NCI-H526 treated with DMSO at 0.1 percent for 48 hours (cell line): ENCODE measurements around the gene PLEK2.
"Not testable (repeated sequence)": the region's sequence is repeated elsewhere in the genome, so short reads cannot be mapped to it uniquely, and the experiment has no call there.

Experiments
- DNase-seq: peaks from one replicate; lab custom pipeline; 2025; lab: John Stamatoyannopoulos, UW

PLEK2 gene

GRCh38 chr14:67411820-67412421 is at the start of gene PLEK2:
TSS of gene PLEK2 (minus strand) at chr14:67412165. CDS start at chr14:67412059, 106 bp downstream.
- DNase-seq = no peak

GRCh38 chr14:67461341-67461985 is 49.5 kb upstream of the PLEK2 start:
- DNase-seq = no peak

GRCh38 chr14:67459336-67459735 is 47.4 kb upstream of the PLEK2 start:
- no peak for DNase-seq

DNA sequence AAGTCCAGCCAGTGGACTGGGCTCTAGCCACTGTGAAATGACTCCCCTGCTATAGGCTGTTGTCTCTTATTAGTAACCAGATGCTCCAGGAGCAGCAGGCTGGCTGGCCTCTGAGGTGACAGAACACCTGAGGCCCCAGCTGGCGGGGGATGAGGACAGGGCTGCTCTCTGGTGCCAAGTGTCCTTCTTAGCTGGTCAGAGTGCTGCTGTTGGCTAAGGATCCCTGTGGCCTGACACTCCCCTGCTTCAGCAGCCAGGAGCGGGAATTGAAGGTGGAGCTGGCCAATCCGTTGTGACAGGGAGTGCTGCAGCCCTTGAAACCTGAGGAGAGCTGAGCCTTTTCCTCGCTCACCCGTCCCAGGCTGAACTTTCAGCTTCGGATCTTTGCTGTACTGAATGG is 45.8 kb upstream of the PLEK2 start:
- no peak for DNase-seq

DNA sequence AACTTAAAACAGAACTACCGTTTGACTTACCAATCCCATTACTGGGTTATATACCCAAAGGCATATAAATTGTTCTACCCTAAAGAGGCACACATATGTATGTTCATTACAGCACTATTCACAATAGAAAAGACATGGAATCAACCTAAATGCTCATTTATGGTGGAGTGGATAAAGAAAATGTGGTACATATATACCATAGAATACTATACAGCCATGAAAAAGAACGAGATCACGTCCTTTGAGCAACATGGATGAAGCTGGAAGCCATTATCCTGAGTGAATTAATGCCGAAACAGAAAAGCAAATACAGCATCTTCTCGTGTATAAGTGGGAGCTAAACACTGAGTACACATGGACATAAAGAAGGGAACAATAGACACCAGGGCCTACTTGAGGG is 44.8 kb upstream of the PLEK2 start:
- no peak for DNase-seq

DNA sequence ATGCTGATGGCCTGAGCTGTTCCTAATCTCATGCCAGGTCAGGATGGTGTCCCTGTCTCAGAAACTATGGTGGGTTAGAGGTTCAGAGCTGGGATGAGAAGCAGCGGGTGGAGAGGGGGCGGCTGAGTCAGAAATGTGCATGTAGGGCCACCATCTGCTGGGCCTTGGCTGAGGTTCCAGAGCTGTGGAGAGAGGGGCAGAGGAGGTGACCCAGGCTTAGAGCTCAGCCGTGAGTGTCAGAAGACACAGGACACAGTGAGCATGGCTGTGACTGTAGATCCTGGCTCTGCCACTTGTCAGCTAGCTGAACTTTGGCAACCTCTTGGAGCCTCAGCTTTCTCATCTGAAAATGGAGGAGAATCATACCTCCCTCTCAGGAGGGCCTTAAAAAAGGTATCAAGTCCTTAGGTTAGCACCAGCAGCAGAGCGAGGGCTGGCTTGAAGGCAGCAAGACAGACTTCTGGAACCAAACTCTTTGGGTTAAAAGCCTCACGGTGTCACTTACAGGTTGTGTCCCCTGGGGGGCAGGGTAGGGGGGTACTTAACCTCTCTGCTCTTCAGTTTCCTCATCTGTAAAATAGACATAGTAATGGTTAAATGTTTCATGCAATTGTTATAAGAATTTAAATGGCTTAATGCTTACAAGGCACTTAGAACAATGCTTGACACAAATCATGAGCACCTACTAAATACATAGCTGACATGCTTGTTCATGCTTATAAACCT is 41.8 kb upstream of the PLEK2 start:
- DNase-seq = no peak

GRCh38 chr14:67451667-67452066 is 39.7 kb upstream of the PLEK2 start:
- DNase-seq = not testable (repeated sequence)

DNA sequence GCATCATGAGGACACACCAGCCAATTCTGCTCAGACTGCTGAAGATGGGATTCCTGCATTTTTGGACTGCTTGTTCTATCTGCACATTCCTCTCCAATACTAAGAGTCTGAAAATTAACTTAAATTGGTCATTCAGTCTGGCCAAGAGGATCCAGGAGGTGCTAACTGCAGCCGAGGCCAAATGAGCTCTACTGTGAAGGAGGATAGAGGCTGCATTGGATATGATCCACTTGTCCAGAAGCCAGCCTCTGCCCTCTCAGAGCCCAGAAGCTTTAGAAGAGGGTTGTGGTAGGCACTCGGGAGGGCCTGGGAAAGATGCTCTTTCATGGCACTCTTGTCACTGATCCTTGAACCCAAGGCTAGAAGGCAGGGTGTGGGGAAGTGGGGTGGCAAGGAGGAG is 37.1 kb upstream of the PLEK2 start:
- no peak for DNase-seq

DNA sequence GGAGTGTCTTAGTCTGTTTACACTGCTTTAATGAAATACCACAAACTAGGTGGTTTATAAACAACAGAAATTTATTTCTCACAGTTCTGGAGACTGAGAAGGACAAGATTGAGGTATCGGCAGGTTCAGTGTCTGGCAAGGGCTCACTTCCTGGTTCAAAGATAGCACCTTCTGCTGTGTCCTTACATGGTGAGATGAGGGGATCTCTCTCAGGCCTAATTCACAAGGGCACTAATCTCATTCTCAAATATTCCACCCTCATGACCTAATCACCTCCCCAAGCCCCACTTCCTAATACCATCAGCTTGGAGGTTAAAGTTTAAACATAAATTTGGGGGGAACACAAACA is 35.0 kb upstream of the PLEK2 start:
- no peak for DNase-seq

GRCh38 chr14:67446371-67447032 is 34.5 kb upstream of the PLEK2 start:
- DNase-seq = no peak

DNA sequence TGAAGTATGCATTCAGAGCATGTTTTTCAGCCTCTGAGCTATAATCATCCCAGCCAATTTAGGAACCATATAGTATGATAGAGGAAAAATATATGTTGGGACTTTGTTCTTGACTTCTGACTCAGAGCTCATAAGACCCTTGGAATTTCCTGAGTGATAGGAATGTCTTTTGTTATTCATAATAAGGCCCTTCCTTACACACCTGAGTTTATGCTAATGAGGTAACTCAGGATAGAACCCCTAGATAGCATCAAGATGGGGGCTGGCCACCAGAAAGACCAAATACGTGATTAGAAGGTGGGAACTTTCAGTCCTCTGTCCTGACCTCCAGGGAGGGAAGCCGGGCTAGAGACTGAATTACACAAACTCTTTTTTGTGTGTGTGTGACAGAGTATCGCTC is 32.4 kb upstream of the PLEK2 start:
- DNase-seq = no peak

- no peak for DNase-seq
These were observed 30.4 kb upstream of the PLEK2 start for GRCh38 chr14:67442139-67442906.

GRCh38 chr14:67441672-67442071 is 29.7 kb upstream of the PLEK2 start:
- no peak for DNase-seq

GRCh38 chr14:67441256-67441655 is 29.3 kb upstream of the PLEK2 start:
- no peak for DNase-seq

- no peak for DNase-seq
These were observed 28.5 kb upstream of the PLEK2 start for GRCh38 chr14:67440513-67440912.

DNA sequence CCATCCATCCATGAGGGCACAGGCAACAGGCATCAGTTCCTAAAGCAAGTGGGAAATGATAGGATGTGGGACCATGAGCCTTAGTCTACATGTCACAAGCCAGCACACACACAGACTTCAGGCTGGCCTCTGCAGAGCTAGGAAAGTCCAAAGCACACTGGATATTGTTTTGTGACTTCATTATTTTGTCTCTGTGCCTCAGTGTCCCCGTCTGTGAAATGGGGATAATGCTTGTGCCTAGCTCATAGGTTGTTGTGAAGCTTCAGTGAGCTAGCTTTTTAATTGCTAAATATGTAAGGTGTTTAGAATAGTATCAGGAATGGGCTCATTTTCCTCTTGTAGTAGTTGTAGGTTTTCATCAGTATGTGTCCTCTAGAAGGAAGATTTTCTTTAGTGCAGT is 27.0 kb upstream of the PLEK2 start:
- DNase-seq = no peak

GRCh38 chr14:67436006-67436866 is 24.3 kb upstream of the PLEK2 start:
- DNase-seq = no peak

- DNase-seq = no peak
These were observed 23.6 kb upstream of the PLEK2 start for GRCh38 chr14:67435603-67436002.

GRCh38 chr14:67432050-67432564 is 20.1 kb upstream of the PLEK2 start:
- DNase-seq = no peak

DNA sequence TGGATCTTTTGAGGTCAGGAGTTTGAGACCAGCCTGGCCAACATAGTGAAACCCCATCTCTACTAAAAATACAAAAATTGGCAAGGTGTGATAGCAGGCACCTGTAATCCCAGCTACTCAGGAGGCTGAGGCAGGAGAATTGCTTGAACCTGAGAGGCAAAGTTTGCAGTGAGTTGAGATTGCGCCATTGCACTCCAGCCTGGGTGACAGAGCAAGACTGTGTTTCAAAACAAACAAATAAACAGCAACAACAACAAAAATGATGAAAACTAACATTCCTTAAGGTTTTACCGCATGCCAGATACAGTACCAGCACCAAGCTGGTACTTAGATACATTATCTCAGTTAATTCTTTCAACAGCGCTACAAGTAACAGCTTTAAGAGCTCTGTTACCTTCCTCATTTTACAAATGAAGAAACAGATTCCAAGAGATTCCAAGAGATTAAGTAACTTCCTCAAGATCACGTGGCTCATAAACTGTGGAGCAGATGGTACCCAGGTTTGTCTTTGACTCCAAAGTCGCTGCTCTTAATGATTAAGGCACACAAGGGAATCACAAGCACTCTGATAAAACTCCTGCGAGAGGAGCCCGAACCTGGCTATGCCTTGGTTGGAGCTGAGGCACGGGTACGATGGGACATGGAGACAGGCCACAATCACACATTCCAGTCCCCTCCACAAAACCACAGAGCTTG is 17.7 kb upstream of the PLEK2 start:
- DNase-seq = no peak
